Pulmonary artery endothelial cell (primary cell): ENCODE data around the gene MYO10. TPM values are rescaled to one million over a fixed set of nuclear protein-coding genes. Genes with fewer than 3 reads are reported as not detected.
A peak's percentile ranks its signal among the peaks of the same experiment; 100 is the strongest.

Source experiments
- DNase-seq: peaks from one replicate; pipeline ENCODE4 v3.0.0-alpha.2; 2011; ENCODE audit warnings: low read depth, low spot score
- total RNA-seq: library from RNA; depleted of rRNA; stranded (reverse); fragments of >200 nt; gene quantifications from 2 replicates; pipeline ENCODE4 v1.2.3, GENCODE V29; 2014

The MYO10 gene
- total RNA-seq, 1 donor from 2014 or later, result 105 TPM

GRCh38 chr5:16943846-16944678 lies 8.0 kb upstream of the MYO10 start:
- DNase-seq, result no peak

GRCh38 chr5:16937503-16938161 lies 1.5 kb upstream of the MYO10 start:
- DNase-seq, result no peak

- no peak for DNase-seq
These were observed 926 bp upstream of the MYO10 start for GRCh38 chr5:16936989-16937438.

GRCh38 chr5:16935231-16936149 lies 598 bp downstream of the MYO10 start:
- DNase-seq, result no peak

- DNase-seq, result no peak
These were observed 1.4 kb downstream of the MYO10 start for GRCh38 chr5:16934677-16935153.

- peak; percentile 46 for DNase-seq
These were observed 2.0 kb downstream of the MYO10 start for GRCh38 chr5:16934123-16934522.

- no peak for DNase-seq
These were observed 2.8 kb downstream of the MYO10 start for GRCh38 chr5:16933337-16933736.

- DNase-seq, result no peak
These were observed 3.7 kb downstream of the MYO10 start for GRCh38 chr5:16932401-16932800.

- DNase-seq, result no peak
These were observed 4.6 kb downstream of the MYO10 start for GRCh38 chr5:16931334-16932110.

GRCh38 chr5:16930496-16930895 lies 5.6 kb downstream of the MYO10 start:
- DNase-seq, result no peak

- no peak for DNase-seq
These were observed 6.3 kb downstream of the MYO10 start for GRCh38 chr5:16929831-16930230.

GRCh38 chr5:16929347-16929746 lies 6.7 kb downstream of the MYO10 start:
- DNase-seq, result no peak

- no peak for DNase-seq
These were observed 8.5 kb downstream of the MYO10 start for GRCh38 chr5:16927613-16928012.

- DNase-seq, result no peak
These were observed 9.7 kb downstream of the MYO10 start for GRCh38 chr5:16926417-16926816.

GRCh38 chr5:16924206-16924605 lies 11.9 kb downstream of the MYO10 start:
- DNase-seq, result no peak

GRCh38 chr5:16922430-16922829 lies 13.7 kb downstream of the MYO10 start:
- no peak for DNase-seq

GRCh38 chr5:16921211-16921610 lies 14.9 kb downstream of the MYO10 start:
- no peak for DNase-seq

- DNase-seq, result no peak
These were observed 15.8 kb downstream of the MYO10 start for GRCh38 chr5:16920109-16920816.

GRCh38 chr5:16918891-16919671 lies 17.0 kb downstream of the MYO10 start:
- DNase-seq, result no peak
